ENCODE data around the gene PTPN23. TPM values are rescaled to one million over a fixed set of nuclear protein-coding genes. Genes with fewer than 3 reads are reported as not detected.
A peak's percentile ranks its signal among the peaks of the same experiment; 100 is the strongest.
"Not testable (repeated sequence)": the region's sequence is repeated elsewhere in the genome, so short reads cannot be mapped to it uniquely, and the experiment has no call there.

The PTPN23 gene
- total RNA-seq, 3 donors from 2014 or later: 14.3 to 23.3 (median 18.4) TPM

DNA sequence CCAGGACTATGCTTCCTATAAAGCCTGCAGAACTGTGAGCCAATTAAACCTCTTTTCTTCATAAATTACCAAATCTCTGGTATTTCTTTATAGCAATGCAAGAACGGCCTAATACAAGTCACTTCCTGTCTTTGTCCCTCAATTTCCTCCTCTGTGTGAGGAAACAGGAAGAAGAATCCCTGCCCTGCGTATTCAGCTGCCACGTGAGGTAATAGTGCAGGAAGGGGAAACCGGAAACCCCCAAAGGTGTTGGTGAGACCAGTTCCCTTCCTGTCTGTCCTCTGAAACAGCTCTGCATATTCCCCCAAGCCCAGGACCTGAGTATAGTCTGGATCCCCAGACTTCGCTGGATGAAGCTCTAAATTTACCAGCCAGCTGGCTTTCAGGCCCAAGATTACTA, 18.1 kb upstream of the PTPN23 start:
- Histone ChIP-seq H3K9me3 (peaks cover 17 to 19% of the 10 kb centered on the region in 2 donors), H3K4me1 (no peaks in the 10 kb centered on the region), H3K4me3 (no peak overlapping the region), H3K27ac (peak overlapping the region; percentile 59 to 71), H3K36me3 (no peaks in the 10 kb centered on the region), H3K27me3 (no peaks in the 10 kb centered on the region)
- TF ChIP-seq, protein P1, sequence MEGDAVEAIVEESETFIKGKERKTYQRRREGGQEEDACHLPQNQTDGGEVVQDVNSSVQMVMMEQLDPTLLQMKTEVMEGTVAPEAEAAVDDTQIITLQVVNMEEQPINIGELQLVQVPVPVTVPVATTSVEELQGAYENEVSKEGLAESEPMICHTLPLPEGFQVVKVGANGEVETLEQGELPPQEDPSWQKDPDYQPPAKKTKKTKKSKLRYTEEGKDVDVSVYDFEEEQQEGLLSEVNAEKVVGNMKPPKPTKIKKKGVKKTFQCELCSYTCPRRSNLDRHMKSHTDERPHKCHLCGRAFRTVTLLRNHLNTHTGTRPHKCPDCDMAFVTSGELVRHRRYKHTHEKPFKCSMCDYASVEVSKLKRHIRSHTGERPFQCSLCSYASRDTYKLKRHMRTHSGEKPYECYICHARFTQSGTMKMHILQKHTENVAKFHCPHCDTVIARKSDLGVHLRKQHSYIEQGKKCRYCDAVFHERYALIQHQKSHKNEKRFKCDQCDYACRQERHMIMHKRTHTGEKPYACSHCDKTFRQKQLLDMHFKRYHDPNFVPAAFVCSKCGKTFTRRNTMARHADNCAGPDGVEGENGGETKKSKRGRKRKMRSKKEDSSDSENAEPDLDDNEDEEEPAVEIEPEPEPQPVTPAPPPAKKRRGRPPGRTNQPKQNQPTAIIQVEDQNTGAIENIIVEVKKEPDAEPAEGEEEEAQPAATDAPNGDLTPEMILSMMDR (IDR thresholded peaks at IDR 0.05): no peak
- TF ChIP-seq POLR2AphosphoS5 (IDR thresholded peaks at IDR 0.05): no peak
- no peak for TF ChIP-seq POLR2A (IDR thresholded peaks at IDR 0.05)
- intact Hi-C loops (cut with DNase I; ENCODE audit: low total_unique reads): no loop called here
- DNase-seq (ENCODE audit: low spot score in 2 of 2): no peak

DNA sequence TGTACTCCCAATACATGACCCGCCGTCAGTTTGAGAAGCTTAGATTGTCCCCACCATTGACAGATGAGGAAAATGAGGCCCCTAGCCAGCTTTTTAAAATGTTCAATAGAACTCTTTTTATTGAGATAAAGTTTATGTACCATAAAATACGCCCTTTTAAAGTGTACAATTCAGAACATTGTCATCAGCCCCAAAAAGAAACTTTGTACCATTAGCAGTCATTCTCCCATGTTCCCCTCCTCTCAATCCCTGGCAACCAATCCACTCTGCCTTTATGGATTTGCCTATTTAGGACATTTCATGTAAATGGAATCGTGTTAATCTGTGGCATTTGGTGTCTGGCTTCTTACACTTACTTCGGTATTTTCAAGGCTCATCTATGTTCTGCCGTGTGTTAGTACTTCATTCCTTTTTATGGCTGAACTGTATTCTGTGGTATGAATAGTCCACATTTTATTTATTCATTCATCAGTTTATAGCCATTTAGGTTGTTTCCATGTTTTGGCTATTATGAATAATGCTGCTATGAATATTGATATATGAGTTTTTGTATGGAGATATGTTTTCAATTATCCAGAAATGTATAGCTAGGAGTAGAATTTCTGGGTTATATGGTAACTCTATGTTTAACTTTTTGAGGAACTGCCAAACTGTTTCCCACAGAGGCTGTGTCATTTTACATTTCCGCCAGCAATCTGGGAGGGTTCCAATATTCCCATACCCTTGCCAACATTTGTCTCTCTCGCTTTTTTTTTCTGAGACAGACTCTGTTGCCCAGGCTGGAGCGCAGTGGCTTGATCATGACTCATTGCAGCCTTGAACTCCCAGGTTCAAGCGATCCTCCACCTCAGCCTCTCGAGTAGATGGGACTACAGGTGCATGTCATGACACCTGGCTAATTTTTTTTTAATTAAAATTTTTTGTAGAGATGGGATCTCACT, 15.3 kb upstream of the PTPN23 start:
- Histone ChIP-seq H3K9me3 (no peaks in the 10 kb centered on the region), H3K27ac (no peak overlapping the region), H3K4me3 (no peak overlapping the region), H3K36me3 (no peaks in the 10 kb centered on the region), H3K27me3 (peaks cover 0 to 5% of the 10 kb centered on the region in 2 donors), H3K4me1 (no peaks in the 10 kb centered on the region)
- intact Hi-C loops (cut with DNase I; ENCODE audit: low total_unique reads): no loop called here
- no peak for DNase-seq (ENCODE audit: low spot score in 2 of 2)
- TF ChIP-seq POLR2AphosphoS5 (IDR thresholded peaks at IDR 0.05) (no peak), POLR2A (IDR thresholded peaks at IDR 0.05) (no peak)
- TF ChIP-seq, protein P1 (IDR thresholded peaks at IDR 0.05): no peak

GRCh38 chr3:47366833-47367232, 14.0 kb upstream of the PTPN23 start:
- intact Hi-C loops (cut with DNase I; ENCODE audit: low total_unique reads): no loop called here
- H3K27me3 ChIP-seq: peaks cover 0 to 8% of the 10 kb centered on the region in 2 donors
- H3K9me3 ChIP-seq: no peaks in the 10 kb centered on the region
- no peaks in the 10 kb centered on the region for H3K4me1 ChIP-seq
- H3K4me3 ChIP-seq: no peak overlapping the region
- H3K27ac ChIP-seq: no peak overlapping the region
- TF ChIP-seq POLR2A (IDR thresholded peaks at IDR 0.05): no peak
- TF ChIP-seq, protein P1 (IDR thresholded peaks at IDR 0.05): no peak
- TF ChIP-seq POLR2AphosphoS5 (IDR thresholded peaks at IDR 0.05): no peak
- DNase-seq (ENCODE audit: low spot score in 2 of 2): no peak
- H3K36me3 ChIP-seq: no peaks in the 10 kb centered on the region

GRCh38 chr3:47367631-47368030, 13.2 kb upstream of the PTPN23 start:
- peaks cover 0 to 8% of the 10 kb centered on the region in 2 donors for H3K27me3 ChIP-seq
- no peaks in the 10 kb centered on the region for H3K9me3 ChIP-seq
- intact Hi-C loops (cut with DNase I; ENCODE audit: low total_unique reads): no loop called here
- DNase-seq (ENCODE audit: low spot score in 2 of 2): no peak
- H3K4me1 ChIP-seq: no peaks in the 10 kb centered on the region
- no peak overlapping the region for H3K27ac ChIP-seq
- no peak overlapping the region for H3K4me3 ChIP-seq
- no peaks in the 10 kb centered on the region for H3K36me3 ChIP-seq
- TF ChIP-seq POLR2AphosphoS5 (IDR thresholded peaks at IDR 0.05) (no peak), POLR2A (IDR thresholded peaks at IDR 0.05) (no peak)
- TF ChIP-seq, protein P1 (IDR thresholded peaks at IDR 0.05): no peak

DNA sequence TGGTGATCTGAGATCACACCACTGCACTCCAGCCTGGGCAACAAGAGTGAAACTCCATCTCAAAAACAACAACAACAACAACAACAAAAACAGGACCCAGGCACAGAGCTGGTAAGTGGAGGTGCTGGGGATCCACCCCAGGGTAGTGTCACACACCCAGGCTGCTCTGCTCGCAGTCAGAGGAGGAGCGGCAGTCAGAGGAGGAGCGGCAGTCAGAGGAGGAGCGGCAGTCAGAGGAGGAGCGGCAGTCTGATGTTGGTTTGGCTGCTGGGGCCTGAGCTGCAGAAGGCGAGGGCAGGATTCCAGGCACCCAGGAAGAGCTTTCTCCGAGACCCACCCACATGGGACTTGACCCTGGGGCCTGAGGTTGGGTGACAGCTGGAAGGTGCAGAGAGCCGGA, 10.8 kb upstream of the PTPN23 start:
- intact Hi-C loops (cut with DNase I; ENCODE audit: low total_unique reads); H3K36me3 ChIP-seq: not testable (repeated sequence)

More for the DNA sequence above, 10.8 kb upstream of the PTPN23 start:
- not testable (repeated sequence) for H3K27ac ChIP-seq; H3K4me1 ChIP-seq; H3K4me3 ChIP-seq; H3K9me3 ChIP-seq; H3K27me3 ChIP-seq; DNase-seq (ENCODE audit: low spot score in 2 of 2)

Measured in breast epithelium (tissue), 4 donors.